HepG2 (cell line): Measurements from ENCODE around the gene KLHL21. TPM values are rescaled to one million over a fixed set of nuclear protein-coding genes. Genes with fewer than 3 reads are reported as not detected.

Experiments used
- KLF16 ChIP-seq, 2 experiments: sonication (generic) in 1 of 2; formaldehyde crosslinking in 1 of 2; IDR thresholded peaks; 2 replicates each; pipeline versions ENCODE4 v1.6.1 to v1.8.0; 2016 to 2023; ENCODE audit warnings: missing genetic modification reagents in 2 of 2, missing compliant biosample characterization in 1 of 2
- KLF9 ChIP-seq: IDR thresholded peaks from 2 replicates; pipeline ENCODE4 v1.6.1; 2016; ENCODE audit warnings: low read depth
- POGK ChIP-seq: sonication (generic); formaldehyde crosslinking; conservative IDR thresholded peaks from 2 replicates; pipeline ENCODE4 v1.8.0; 2022; ENCODE audit warnings: mild to moderate bottlenecking, moderate library complexity, missing genetic modification reagents
- RBFOX2 ChIP-seq: fragments of 200-400 bp; formaldehyde crosslinking; IDR thresholded peaks from 2 replicates; pipeline ENCODE4 v1.6.1; 2017; ENCODE audit warnings: low read depth, mild to moderate bottlenecking, low read length
- SAP130 ChIP-seq: IDR thresholded peaks from 2 replicates; pipeline ENCODE4 v1.6.1; 2016; ENCODE audit warnings: low read depth
- SETDB1 ChIP-seq: sonication (generic); formaldehyde crosslinking; IDR thresholded peaks from 2 replicates; pipeline ENCODE4 v1.5.1; 2020; ENCODE audit warnings: missing genetic modification reagents, mild to moderate bottlenecking, borderline replicate concordance
- SP4 ChIP-seq: sonication (generic); formaldehyde crosslinking; IDR thresholded peaks from 2 replicates; pipeline ENCODE4 v1.8.1; 2023; ENCODE audit warnings: mild to moderate bottlenecking, missing genetic modification reagents
- ZFX ChIP-seq: sonication (generic); formaldehyde crosslinking; IDR thresholded peaks from 2 replicates; pipeline ENCODE4 v1.4.0; 2020; ENCODE audit warnings: mild to moderate bottlenecking, low read depth, missing genetic modification reagents, moderate library complexity
- ZNF142 ChIP-seq: sonication (generic); formaldehyde crosslinking; IDR thresholded peaks from 2 replicates; pipeline ENCODE4 v1.4.0; 2020; ENCODE audit warnings: missing genetic modification reagents
- polyA plus RNA-seq, 8 experiments: library from polyadenylated mRNA; depleted of rRNA in 3 of 8; stranded (reverse) in 7 of 8; unstranded in 1 of 8; fragments of >200 nt; fragmentation: Illumina TruSeq in 4 of 8; extraction: Trizol in 4 of 8; gene quantifications; 2 replicates each; pipeline versions ENCODE4 v1.2.1 to v1.2.3, GENCODE V29; 2011 to 2016; ENCODE audit warnings: low read depth in 4 of 8, missing spikeins in 1 of 8, mixed read lengths in 1 of 8; ENCODE audit not compliant: insufficient read depth in 1 of 8
- total RNA-seq, 5 experiments: library from RNA; depleted of rRNA; stranded (reverse); fragments of >200 nt; fragmentation: Illumina TruSeq; extraction: Trizol; gene quantifications; 2 replicates each; pipeline ENCODE4 v1.2.3, GENCODE V29; 2016; ENCODE audit warnings: low read depth in 1 of 5
- TF ChIP-seq, protein P1 (sequence below): sonication (generic); formaldehyde crosslinking; IDR thresholded peaks from one replicate; pipeline ENCODE4 v1.5.1; 2020; ENCODE audit warnings: mild to moderate bottlenecking, missing genetic modification reagents; ENCODE audit errors: not compliant biosample characterization
- TF ChIP-seq, protein P2 (sequence below): IDR thresholded peaks from 2 replicates; pipeline ENCODE4 v1.6.1; 2018; ENCODE audit warnings: missing genetic modification reagents, mild to moderate bottlenecking, missing compliant biosample characterization

The KLHL21 gene
- total and polyA plus RNA-seq, 2 of the 13 experiments (the other 11 are each of a cell fraction or from before 2014, with no cell fraction given): 14.8 to 25.0 TPM

DNA sequence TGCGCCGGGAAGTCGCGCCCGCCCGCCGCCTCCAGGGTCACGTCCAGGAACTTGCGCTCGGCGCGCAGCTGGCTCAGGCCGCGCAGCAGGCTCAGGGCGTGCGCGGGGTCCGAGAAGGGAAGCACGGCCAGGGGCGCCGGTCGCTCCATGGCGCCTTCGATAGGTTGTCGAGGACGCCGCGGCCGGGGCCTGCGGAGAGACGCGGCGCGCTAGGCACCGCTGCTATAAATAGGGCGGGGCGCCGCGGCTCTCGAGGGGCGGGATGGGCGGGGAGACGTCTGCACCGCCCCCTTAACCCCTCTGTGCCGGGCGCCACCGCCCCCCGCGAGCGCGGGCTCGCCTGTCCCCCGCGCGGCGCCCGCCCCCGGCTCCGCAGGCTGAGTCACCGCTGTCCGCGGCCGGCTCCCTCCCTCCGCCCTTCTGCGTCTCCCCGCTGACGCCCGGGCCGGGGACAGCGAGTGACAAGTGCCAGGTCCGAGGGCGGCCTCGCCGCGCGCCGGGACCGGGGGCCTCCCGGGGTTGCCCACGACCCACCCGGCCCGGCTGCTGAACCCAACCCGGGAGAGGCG is at the start of gene KLHL21 (continued):
- TF ChIP-seq, protein P1, sequence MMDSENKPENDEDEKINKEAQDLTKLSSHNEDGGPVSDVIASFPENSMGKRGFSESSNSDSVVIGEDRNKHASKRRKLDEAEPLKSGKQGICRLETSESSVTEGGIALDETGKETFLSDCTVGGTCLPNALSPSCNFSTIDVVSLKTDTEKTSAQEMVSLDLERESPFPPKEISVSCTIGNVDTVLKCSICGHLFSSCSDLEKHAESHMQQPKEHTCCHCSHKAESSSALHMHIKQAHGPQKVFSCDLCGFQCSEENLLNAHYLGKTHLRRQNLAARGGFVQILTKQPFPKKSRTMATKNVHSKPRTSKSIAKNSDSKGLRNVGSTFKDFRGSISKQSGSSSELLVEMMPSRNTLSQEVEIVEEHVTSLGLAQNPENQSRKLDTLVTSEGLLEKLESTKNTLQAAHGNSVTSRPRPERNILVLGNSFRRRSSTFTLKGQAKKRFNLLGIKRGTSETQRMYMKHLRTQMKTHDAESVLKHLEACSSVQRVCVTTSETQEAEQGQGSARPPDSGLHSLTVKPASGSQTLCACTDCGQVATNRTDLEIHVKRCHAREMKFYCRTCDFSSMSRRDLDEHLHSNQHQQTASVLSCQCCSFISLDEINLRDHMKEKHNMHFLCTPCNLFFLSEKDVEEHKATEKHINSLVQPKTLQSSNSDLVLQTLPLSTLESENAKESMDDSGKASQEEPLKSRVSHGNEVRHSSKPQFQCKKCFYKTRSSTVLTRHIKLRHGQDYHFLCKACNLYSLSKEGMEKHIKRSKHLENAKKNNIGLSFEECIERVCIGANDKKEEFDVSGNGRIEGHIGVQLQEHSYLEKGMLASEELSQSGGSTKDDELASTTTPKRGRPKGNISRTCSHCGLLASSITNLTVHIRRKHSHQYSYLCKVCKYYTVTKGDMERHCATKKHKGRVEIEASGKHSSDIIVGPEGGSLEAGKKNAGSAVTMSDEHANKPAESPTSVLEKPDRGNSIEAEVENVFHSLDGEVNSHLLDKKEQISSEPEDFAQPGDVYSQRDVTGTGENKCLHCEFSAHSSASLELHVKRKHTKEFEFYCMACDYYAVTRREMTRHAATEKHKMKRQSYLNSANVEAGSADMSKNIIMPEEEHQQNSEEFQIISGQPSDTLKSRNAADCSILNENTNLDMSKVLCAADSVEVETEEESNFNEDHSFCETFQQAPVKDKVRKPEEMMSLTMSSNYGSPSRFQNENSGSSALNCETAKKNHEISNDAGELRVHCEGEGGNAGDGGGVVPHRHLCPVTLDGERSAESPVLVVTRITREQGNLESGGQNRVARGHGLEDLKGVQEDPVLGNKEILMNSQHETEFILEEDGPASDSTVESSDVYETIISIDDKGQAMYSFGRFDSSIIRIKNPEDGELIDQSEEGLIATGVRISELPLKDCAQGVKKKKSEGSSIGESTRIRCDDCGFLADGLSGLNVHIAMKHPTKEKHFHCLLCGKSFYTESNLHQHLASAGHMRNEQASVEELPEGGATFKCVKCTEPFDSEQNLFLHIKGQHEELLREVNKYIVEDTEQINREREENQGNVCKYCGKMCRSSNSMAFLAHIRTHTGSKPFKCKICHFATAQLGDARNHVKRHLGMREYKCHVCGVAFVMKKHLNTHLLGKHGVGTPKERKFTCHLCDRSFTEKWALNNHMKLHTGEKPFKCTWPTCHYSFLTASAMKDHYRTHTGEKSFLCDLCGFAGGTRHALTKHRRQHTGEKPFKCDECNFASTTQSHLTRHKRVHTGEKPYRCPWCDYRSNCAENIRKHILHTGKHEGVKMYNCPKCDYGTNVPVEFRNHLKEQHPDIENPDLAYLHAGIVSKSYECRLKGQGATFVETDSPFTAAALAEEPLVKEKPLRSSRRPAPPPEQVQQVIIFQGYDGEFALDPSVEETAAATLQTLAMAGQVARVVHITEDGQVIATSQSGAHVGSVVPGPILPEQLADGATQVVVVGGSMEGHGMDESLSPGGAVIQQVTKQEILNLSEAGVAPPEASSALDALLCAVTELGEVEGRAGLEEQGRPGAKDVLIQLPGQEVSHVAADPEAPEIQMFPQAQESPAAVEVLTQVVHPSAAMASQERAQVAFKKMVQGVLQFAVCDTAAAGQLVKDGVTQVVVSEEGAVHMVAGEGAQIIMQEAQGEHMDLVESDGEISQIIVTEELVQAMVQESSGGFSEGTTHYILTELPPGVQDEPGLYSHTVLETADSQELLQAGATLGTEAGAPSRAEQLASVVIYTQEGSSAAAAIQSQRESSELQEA (CRISPR knock-in tag): no peak
- TF ChIP-seq ZFX (CRISPR knock-in tag): peak; percentile 74
- TF ChIP-seq SAP130 (CRISPR knock-in tag): peak; percentile 70
- TF ChIP-seq ZNF142: peak; percentile 72
- TF ChIP-seq SETDB1 (CRISPR knock-in tag): no peak
- TF ChIP-seq SP4 (CRISPR knock-in tag): peak; percentile 88
- peak in 1 of 2 experiments; percentile 8; a peak in 1 of 4 replicates for TF ChIP-seq KLF16 (CRISPR knock-in tag; IDR thresholded peaks at IDR 0.05)
- TF ChIP-seq KLF9: no peak; the same call in 1 of the 2 replicates
- TF ChIP-seq POGK (CRISPR knock-in tag): 0 out of 2 replicates have a peak, but pooled peaks have one; percentile 59
- TF ChIP-seq, protein P2, sequence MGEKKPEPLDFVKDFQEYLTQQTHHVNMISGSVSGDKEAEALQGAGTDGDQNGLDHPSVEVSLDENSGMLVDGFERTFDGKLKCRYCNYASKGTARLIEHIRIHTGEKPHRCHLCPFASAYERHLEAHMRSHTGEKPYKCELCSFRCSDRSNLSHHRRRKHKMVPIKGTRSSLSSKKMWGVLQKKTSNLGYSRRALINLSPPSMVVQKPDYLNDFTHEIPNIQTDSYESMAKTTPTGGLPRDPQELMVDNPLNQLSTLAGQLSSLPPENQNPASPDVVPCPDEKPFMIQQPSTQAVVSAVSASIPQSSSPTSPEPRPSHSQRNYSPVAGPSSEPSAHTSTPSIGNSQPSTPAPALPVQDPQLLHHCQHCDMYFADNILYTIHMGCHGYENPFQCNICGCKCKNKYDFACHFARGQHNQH (CRISPR knock-in tag): peak; percentile 54; the same call in 1 of the 2 replicates
- peak; percentile 94 for TF ChIP-seq RBFOX2
